Measurements from ENCODE around the gene HLA-DPB1.

The HLA-DPB1 gene

GRCh38 chr6:33040157-33040556 lies 35.6 kb upstream of the HLA-DPB1 start:
- Histone ChIP-seq H2AFZ (ENCODE audit: low read length) (no peak overlapping the region), H3K9ac (ENCODE audit: low read depth, low read length, poor library complexity, severe bottlenecking) (no peak overlapping the region), H4K20me1 (ENCODE audit: insufficient read depth, low read length, poor library complexity, severe bottlenecking) (no peaks in the 10 kb centered on the region), H3K4me3 (ENCODE audit: low read length, poor library complexity, severe bottlenecking) (no peak overlapping the region), H3K79me2 (ENCODE audit: insufficient read depth, low read length) (no peaks in the 10 kb centered on the region), H3K36me3 (ENCODE audit: insufficient read depth, low read length) (no peaks in the 10 kb centered on the region), H3K9me2 (replicated peaks; ENCODE audit: low read depth, low read length) (no peaks in the 10 kb centered on the region), H3K9me3 (ENCODE audit: insufficient read depth, low read depth, low read length) (no peaks in the 10 kb centered on the region), H3K4me2 (ENCODE audit: low read depth, low read length, poor library complexity, severe bottlenecking) (no peak overlapping the region), H3F3A (ENCODE audit: low read depth) (no peaks in the 10 kb centered on the region), H3K27me3 (ENCODE audit: insufficient read depth, low read length, poor library complexity, severe bottlenecking) (peaks cover 27% of the 10 kb centered on the region), H3K4me1 (ENCODE audit: insufficient read depth, low read length, poor library complexity, severe bottlenecking) (no peaks in the 10 kb centered on the region)
- TF ChIP-seq EZH2phosphoT487 (IDR thresholded peaks at IDR 0.05; ENCODE audit: borderline replicate concordance) (no peak), CTCF (conservative IDR thresholded peaks at IDR 0.05; ENCODE audit: low read length) (no peak)

- no peaks in the 10 kb centered on the region for H4K20me1 ChIP-seq (ENCODE audit: insufficient read depth, low read length, poor library complexity, severe bottlenecking)
- H3K9me2 ChIP-seq (replicated peaks; ENCODE audit: low read depth, low read length), result no peaks in the 10 kb centered on the region
- H3K36me3 ChIP-seq (ENCODE audit: insufficient read depth, low read length), result no peaks in the 10 kb centered on the region
- H3K4me3 ChIP-seq (ENCODE audit: low read length, poor library complexity, severe bottlenecking), result no peak overlapping the region
- TF ChIP-seq CTCF (conservative IDR thresholded peaks at IDR 0.05; ENCODE audit: low read length), result peak; percentile 59
- no peak for TF ChIP-seq EZH2phosphoT487 (IDR thresholded peaks at IDR 0.05; ENCODE audit: borderline replicate concordance)
- H3K79me2 ChIP-seq (ENCODE audit: insufficient read depth, low read length), result no peaks in the 10 kb centered on the region
- H2AFZ ChIP-seq (ENCODE audit: low read length), result no peak overlapping the region
- H3K9me3 ChIP-seq (ENCODE audit: insufficient read depth, low read depth, low read length), result no peaks in the 10 kb centered on the region
- no peak overlapping the region for H3K9ac ChIP-seq (ENCODE audit: low read depth, low read length, poor library complexity, severe bottlenecking)
- no peaks in the 10 kb centered on the region for H3F3A ChIP-seq (ENCODE audit: low read depth)
- H3K4me2 ChIP-seq (ENCODE audit: low read depth, low read length, poor library complexity, severe bottlenecking), result no peak overlapping the region
- H3K27me3 ChIP-seq (ENCODE audit: insufficient read depth, low read length, poor library complexity, severe bottlenecking), result no peaks in the 10 kb centered on the region
- no peaks in the 10 kb centered on the region for H3K4me1 ChIP-seq (ENCODE audit: insufficient read depth, low read length, poor library complexity, severe bottlenecking)
Measured at GRCh38 chr6:33049323-33050013, 26.3 kb upstream of the HLA-DPB1 start.

- H3K27me3 ChIP-seq (ENCODE audit: insufficient read depth, low read length, poor library complexity, severe bottlenecking), result no peaks in the 10 kb centered on the region
Measured at GRCh38 chr6:33050014-33050810, 25.6 kb upstream of the HLA-DPB1 start.

More at GRCh38 chr6:33050014-33050810, 25.6 kb upstream of the HLA-DPB1 start:
- Histone ChIP-seq H3K4me2 (ENCODE audit: low read depth, low read length, poor library complexity, severe bottlenecking) (no peak overlapping the region), H3K9ac (ENCODE audit: low read depth, low read length, poor library complexity, severe bottlenecking) (no peak overlapping the region), H3K9me2 (replicated peaks; ENCODE audit: low read depth, low read length) (no peaks in the 10 kb centered on the region), H3K9me3 (ENCODE audit: insufficient read depth, low read depth, low read length) (no peaks in the 10 kb centered on the region), H3K79me2 (ENCODE audit: insufficient read depth, low read length) (no peaks in the 10 kb centered on the region), H3K4me3 (ENCODE audit: low read length, poor library complexity, severe bottlenecking) (no peak overlapping the region), H2AFZ (ENCODE audit: low read length) (no peak overlapping the region), H4K20me1 (ENCODE audit: insufficient read depth, low read length, poor library complexity, severe bottlenecking) (no peaks in the 10 kb centered on the region), H3K36me3 (ENCODE audit: insufficient read depth, low read length) (no peaks in the 10 kb centered on the region), H3K4me1 (ENCODE audit: insufficient read depth, low read length, poor library complexity, severe bottlenecking) (no peaks in the 10 kb centered on the region), H3F3A (ENCODE audit: low read depth) (no peaks in the 10 kb centered on the region)
- no peak for TF ChIP-seq EZH2phosphoT487 (IDR thresholded peaks at IDR 0.05; ENCODE audit: borderline replicate concordance)
- no peak for TF ChIP-seq CTCF (conservative IDR thresholded peaks at IDR 0.05; ENCODE audit: low read length)
